Transverse colon (tissue), 3 donors: Measurements from ENCODE around the gene TPH1.

Experiments used
- CTCF ChIP-seq, 5 experiments: fragments of 200-600 bp in 3 of 5; fragments of 450-650 bp in 2 of 5; sonication (generic) in 3 of 5; IDR thresholded peaks; 1 replicate in 2 of 5; 2 replicates in 3 of 5; pipeline ENCODE4 v1.5.1; 2016 to 2017; ENCODE audit warnings: antibody characterized with exemption in 5 of 5, inconsistent platforms in 3 of 5, mild to moderate bottlenecking in 2 of 5, moderate library complexity in 1 of 5
- EP300 ChIP-seq: sonication (generic); formaldehyde crosslinking; IDR thresholded peaks from one replicate; pipeline ENCODE4 v1.6.1; 2017; ENCODE audit warnings: antibody characterized with exemption, low read depth
- POLR2A ChIP-seq: fragments of 450-650 bp; IDR thresholded peaks from one replicate; pipeline ENCODE4 v1.6.1; 2016; ENCODE audit warnings: antibody characterized with exemption, mild to moderate bottlenecking, moderate library complexity

GRCh38 chr11:18078909-18079308, 32.8 kb upstream of the TPH1 start:
- no peak for TF ChIP-seq CTCF (IDR thresholded peaks at IDR 0.05)
- TF ChIP-seq POLR2A, result no peak
- no peak for TF ChIP-seq EP300
